Mammary epithelial cell (primary cell): ENCODE results near the gene TNNC1.

Experiments
- CTCF ChIP-seq, 2 donors: IDR thresholded peaks in 1 of 2; conservative IDR thresholded peaks in 1 of 2; 2 replicates each; pipeline ENCODE4 v1.5.1; 2011 to 2012; ENCODE audit warnings: inconsistent platforms in 2 of 2, low read length in 2 of 2, mild to moderate bottlenecking in 2 of 2, control low read depth in 1 of 2, low read depth in 1 of 2; ENCODE audit not compliant: insufficient read depth in 1 of 2; ENCODE audit errors: extremely low read depth in 1 of 2
- EZH2 ChIP-seq: IDR thresholded peaks from 2 replicates; pipeline ENCODE4 v1.6.1; 2012; ENCODE audit warnings: low read length, inconsistent platforms, borderline replicate concordance

GRCh38 chr3:52433996-52434479, 19.8 kb downstream of the TNNC1 start:
- TF ChIP-seq CTCF (conservative IDR thresholded peaks at IDR 0.05 in 1 of 2, IDR thresholded peaks at IDR 0.05 in 1 of 2; ENCODE audit: extremely low read depth in 1 of 2, insufficient read depth in 1 of 2, low read depth in 1 of 2, low read length in 2 of 2) (no peak), EZH2 (no peak)
